Muscle of leg (tissue), 11 donors: Measurements from ENCODE around the gene NDE1. TPM values are rescaled to one million over a fixed set of nuclear protein-coding genes. Genes with fewer than 3 reads are reported as not detected.
"Not testable (repeated sequence)": the region's sequence is repeated elsewhere in the genome, so short reads cannot be mapped to it uniquely, and the experiment has no call there.

Experiments
- DNase-seq: peaks from one replicate; pipeline ENCODE4 v3.0.0; 2013
- H3K27ac ChIP-seq: one replicate; pipeline ENCODE4 v1.5.1; 2013; ENCODE audit warnings: mild to moderate bottlenecking, low read length, control low read depth
- H3K27me3 ChIP-seq: one replicate; pipeline ENCODE4 v1.6.1; 2013; ENCODE audit warnings: low read length; ENCODE audit not compliant: control insufficient read depth, insufficient read depth
- H3K36me3 ChIP-seq: one replicate; pipeline ENCODE4 v1.6.1; 2013; ENCODE audit warnings: low read length; ENCODE audit not compliant: control insufficient read depth, insufficient read depth
- H3K4me1 ChIP-seq: one replicate; pipeline ENCODE4 v1.6.1; 2013; ENCODE audit warnings: low read length; ENCODE audit not compliant: control insufficient read depth, insufficient read depth
- H3K4me3 ChIP-seq: one replicate; pipeline ENCODE4 v1.5.1; 2013; ENCODE audit warnings: low read length, control low read depth
- H3K9me3 ChIP-seq: replicated peaks from 2 replicates; pipeline ENCODE4 v1.6.1; 2013; ENCODE audit warnings: low read depth, low read length; ENCODE audit not compliant: control insufficient read depth
- WGBS: methylation state at CpG from one replicate; pipeline ENCODE4 v1.1.5; 2013; ENCODE audit warnings: missing lambda C conversion rate; ENCODE audit not compliant: insufficient coverage; 5-methylcytosine and 5-hydroxymethylcytosine counted together
- polyA plus RNA-seq, 8 donors: library from polyadenylated mRNA; unstranded; fragments of 120-200 nt; gene quantifications; one replicate each; pipeline versions ENCODE4 v1.2.1 to v1.2.3, GENCODE V29; 2013; ENCODE audit warnings: inconsistent platforms in 1 of 8, low replicate concordance in 1 of 8; ENCODE audit not compliant: insufficient read length in 8 of 8, insufficient read depth in 1 of 8
- total RNA-seq: library from RNA; stranded (reverse); fragments of 120-200 nt; gene quantifications from one replicate; pipeline ENCODE4 v1.2.4, GENCODE V29; 2013

The NDE1 gene
- total and polyA plus RNA-seq, 9 donors: 13.6 to 38.9 (median 24.1) TPM

- Histone ChIP-seq H3K27ac (no peak overlapping the region), H3K9me3 (no peaks in the 10 kb centered on the region), H3K36me3 (peaks cover 28% of the 10 kb centered on the region), H3K27me3 (no peaks in the 10 kb centered on the region), H3K4me1 (no peaks in the 10 kb centered on the region), H3K4me3 (no peak overlapping the region)
- 92% methylated on average over 12 of the region's 12 CpGs for WGBS
- no peak for DNase-seq
These were observed 58.1 kb downstream of the NDE1 start for GRCh38 chr16:15708096-15708495.

- Histone ChIP-seq H3K9me3 (no peaks in the 10 kb centered on the region), H3K4me1 (no peaks in the 10 kb centered on the region), H3K27me3 (no peaks in the 10 kb centered on the region), H3K27ac (no peak overlapping the region), H3K4me3 (no peak overlapping the region), H3K36me3 (peaks cover 25% of the 10 kb centered on the region)
- no peak for DNase-seq
- 89% methylated on average over 4 of the region's 7 CpGs for WGBS
These were observed 59.0 kb downstream of the NDE1 start for GRCh38 chr16:15708997-15709396.

GRCh38 chr16:15714393-15715172 is 64.5 kb downstream of the NDE1 start:
- Histone ChIP-seq H3K4me1 (no peaks in the 10 kb centered on the region), H3K27me3 (no peaks in the 10 kb centered on the region), H3K9me3 (no peaks in the 10 kb centered on the region), H3K4me3 (no peak overlapping the region), H3K36me3 (peaks cover 11% of the 10 kb centered on the region), H3K27ac (no peak overlapping the region)
- no peak for DNase-seq
- 82% methylated on average over 18 of the region's 29 CpGs for WGBS

GRCh38 chr16:15715221-15715620 is 65.2 kb downstream of the NDE1 start:
- H3K4me1 ChIP-seq: no peaks in the 10 kb centered on the region
- H3K27me3 ChIP-seq: no peaks in the 10 kb centered on the region
- WGBS: 98% methylated on average over 4 of the region's 5 CpGs
- no peaks in the 10 kb centered on the region for H3K9me3 ChIP-seq
- no peak overlapping the region for H3K4me3 ChIP-seq
- H3K27ac ChIP-seq: no peak overlapping the region
- peaks cover 9% of the 10 kb centered on the region for H3K36me3 ChIP-seq
- DNase-seq: no peak

DNA sequence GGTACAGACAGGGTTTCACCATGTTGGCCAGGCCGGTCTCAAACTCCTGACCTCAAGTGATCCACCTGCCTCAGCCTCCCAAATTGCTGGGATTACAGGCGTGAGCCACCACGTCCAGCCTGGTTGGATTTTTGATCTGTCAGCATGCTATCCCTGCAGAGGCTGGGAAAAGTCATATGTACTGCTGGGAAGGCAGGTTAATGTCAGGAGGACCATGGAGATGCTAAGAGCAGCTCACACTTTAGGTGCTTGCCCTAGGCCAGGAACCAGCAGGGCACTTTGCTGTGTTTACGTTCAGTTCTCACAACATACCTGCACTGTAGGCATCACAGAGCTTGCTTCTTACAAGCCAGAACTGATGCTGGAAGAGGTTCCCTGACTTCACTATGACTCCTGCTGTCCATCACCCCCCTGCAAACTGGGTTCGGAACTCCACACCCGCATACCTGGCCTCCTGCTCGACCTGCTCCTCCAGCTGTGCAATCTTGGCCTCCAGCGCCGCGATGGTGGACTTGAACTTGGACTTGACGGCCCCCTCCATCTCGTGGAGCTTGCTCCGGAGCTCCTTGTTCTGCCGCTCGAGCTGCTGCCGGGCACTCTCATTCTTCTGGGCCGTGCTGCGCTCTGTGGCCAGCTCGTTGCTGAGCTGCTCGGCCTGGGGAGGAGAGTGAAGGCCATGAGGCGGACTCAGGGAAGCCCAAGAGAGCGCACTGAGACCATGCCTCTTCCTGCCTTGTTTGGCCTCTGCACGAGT is 66.8 kb downstream of the NDE1 start:
- 85% methylated on average over 16 of the region's 23 CpGs for WGBS
- H3K36me3 ChIP-seq: peaks cover 11% of the 10 kb centered on the region
- no peak overlapping the region for H3K27ac ChIP-seq
- DNase-seq: no peak
- H3K4me1 ChIP-seq: no peaks in the 10 kb centered on the region
- H3K9me3 ChIP-seq: no peaks in the 10 kb centered on the region
- no peak overlapping the region for H3K4me3 ChIP-seq
- no peaks in the 10 kb centered on the region for H3K27me3 ChIP-seq

DNA sequence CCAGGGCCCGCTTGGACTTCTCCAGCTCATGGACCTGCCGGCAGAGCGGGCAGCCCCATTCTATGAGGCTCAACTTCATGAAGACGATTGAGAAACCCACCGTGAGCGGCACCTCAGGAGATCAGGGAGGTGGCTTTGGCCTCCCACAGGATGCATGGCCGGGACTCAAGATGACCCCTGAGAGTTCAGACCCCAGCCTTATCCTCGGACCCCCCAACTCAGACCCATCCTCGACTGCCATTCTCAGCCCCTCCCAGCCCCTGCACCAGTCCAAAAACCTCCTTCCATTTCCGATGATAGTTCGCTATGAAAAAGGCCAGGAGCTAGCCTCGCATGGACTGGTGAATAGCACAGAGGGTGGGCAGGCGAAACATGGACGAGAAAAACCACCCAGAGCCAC is 71.0 kb downstream of the NDE1 start:
- Histone ChIP-seq H3K27ac (no peak overlapping the region), H3K9me3 (no peaks in the 10 kb centered on the region), H3K4me1 (no peaks in the 10 kb centered on the region), H3K4me3 (no peak overlapping the region), H3K36me3 (peaks cover 36% of the 10 kb centered on the region), H3K27me3 (no peaks in the 10 kb centered on the region)
- 95% methylated on average over 13 of the region's 14 CpGs for WGBS
- no peak for DNase-seq

GRCh38 chr16:15723808-15724207 is 73.8 kb downstream of the NDE1 start:
- Histone ChIP-seq H3K4me1 (no peaks in the 10 kb centered on the region), H3K4me3 (no peak overlapping the region), H3K36me3 (peaks cover 33% of the 10 kb centered on the region), H3K9me3 (no peaks in the 10 kb centered on the region), H3K27me3 (no peaks in the 10 kb centered on the region), H3K27ac (no peak overlapping the region)
- no peak for DNase-seq
- WGBS: 88% methylated on average over 5 of the region's 7 CpGs

DNA sequence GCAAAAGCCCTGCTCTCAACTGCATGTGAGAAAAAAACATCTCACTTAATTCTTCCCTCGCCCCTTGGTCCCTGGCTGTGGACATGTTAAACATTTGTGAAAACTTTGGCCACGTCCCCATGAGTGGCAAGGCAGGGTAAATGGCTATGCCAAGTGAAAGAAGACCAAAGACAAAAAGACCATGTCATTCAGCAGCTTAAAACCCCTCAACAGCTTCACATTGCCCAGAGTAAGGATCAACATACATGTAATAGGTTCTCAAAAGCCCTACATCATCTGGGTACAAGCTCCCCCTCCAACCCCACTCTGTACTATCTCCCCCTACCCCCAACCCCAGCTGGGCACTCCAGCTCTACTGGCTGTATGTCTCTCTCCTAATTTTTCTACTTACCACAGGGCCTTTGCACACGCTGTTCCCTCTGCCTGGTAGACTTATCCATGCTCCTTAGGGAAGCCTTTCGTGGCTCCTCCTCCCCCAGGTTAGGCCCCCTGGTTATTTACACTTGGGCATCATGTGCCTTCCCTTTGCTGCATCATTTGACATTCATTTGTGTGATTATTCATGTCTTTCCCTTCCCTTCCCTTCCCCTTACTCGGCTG is 75.7 kb downstream of the NDE1 start:
- H3K27me3 ChIP-seq: no peaks in the 10 kb centered on the region
- H3K36me3 ChIP-seq: peaks cover 34% of the 10 kb centered on the region
- H3K27ac ChIP-seq: no peak overlapping the region
- WGBS: 100% methylated on average over 4 of the region's 5 CpGs
- no peak for DNase-seq
- H3K4me1 ChIP-seq: no peaks in the 10 kb centered on the region
- H3K4me3 ChIP-seq: no peak overlapping the region
- H3K9me3 ChIP-seq: no peaks in the 10 kb centered on the region

DNA sequence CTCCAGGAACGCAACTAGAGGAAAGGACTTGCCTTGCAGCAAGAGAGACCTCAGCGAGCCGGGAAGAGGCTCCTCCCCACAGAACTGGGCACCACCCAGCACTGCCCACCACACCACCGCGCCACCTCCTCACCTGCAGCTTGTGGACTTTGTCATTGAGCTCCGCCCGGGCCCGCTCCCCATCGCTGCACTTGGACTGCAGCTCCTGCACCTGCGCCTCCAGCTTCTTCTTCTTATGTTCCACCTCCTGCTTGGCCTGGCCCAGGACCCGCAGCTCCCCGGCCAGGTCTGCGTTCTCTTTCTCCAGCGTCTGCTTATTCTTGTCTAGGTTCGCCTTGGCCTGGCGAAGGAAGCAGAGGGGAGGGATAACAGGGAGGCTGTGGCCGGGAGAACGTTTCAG is 76.7 kb downstream of the NDE1 start:
- DNase-seq: no peak
- WGBS: 76% methylated on average over 9 of the region's 18 CpGs
- Histone ChIP-seq H3K4me1 (no peaks in the 10 kb centered on the region), H3K4me3 (no peak overlapping the region), H3K27ac (no peak overlapping the region), H3K36me3 (peaks cover 32% of the 10 kb centered on the region), H3K27me3 (no peaks in the 10 kb centered on the region), H3K9me3 (no peaks in the 10 kb centered on the region)

DNA sequence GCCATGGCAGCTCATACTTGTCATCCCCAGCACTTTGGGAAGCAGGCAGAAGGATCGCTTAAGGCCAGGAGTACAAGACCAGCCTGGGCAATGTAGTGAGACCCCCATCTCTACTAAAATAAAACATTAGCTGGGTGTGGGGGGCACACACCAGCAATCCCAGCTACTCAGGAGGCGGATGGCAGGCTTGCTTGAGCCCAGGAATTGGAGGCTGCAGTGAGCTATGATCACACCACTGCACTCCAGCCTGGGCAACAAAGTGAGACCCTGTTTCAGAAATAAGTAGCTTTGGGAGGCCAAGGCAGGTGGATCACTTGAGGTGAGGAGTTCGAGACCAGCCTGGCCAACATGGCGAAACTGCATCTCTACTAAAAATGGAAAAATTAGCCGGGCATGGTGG is 77.7 kb downstream of the NDE1 start:
- H3K36me3 ChIP-seq: peaks cover 26% of the 10 kb centered on the region
- DNase-seq, H3K27me3 ChIP-seq, H3K9me3 ChIP-seq, H3K4me3 ChIP-seq, H3K4me1 ChIP-seq, H3K27ac ChIP-seq: not testable (repeated sequence)
- WGBS: 85% methylated on average over 3 of the region's 5 CpGs
